Liver (tissue), 9 donors: ENCODE data around the gene PLCD3. TPM values are rescaled to one million over a fixed set of nuclear protein-coding genes. Genes with fewer than 3 reads are reported as not detected.

Source experiments
- DNase-seq: peaks from one replicate; pipeline ENCODE4 v3.0.0-alpha.2; 2017; ENCODE audit warnings: low spot score
- H3K27ac ChIP-seq, 2 donors: one replicate each; pipeline ENCODE4 v1.7.0; 2013; ENCODE audit warnings: inconsistent platforms in 2 of 2, low read length in 2 of 2, control low read depth in 1 of 2, low read depth in 1 of 2, mild to moderate bottlenecking in 1 of 2
- H3K27me3 ChIP-seq, 4 donors: one replicate each; pipeline versions ENCODE4 v1.6.1 to v1.7.0; 2013; ENCODE audit warnings: low read length in 3 of 4, inconsistent platforms in 1 of 4, mild to moderate bottlenecking in 1 of 4, moderate library complexity in 1 of 4; ENCODE audit not compliant: control insufficient read depth in 4 of 4, insufficient read depth in 4 of 4
- H3K36me3 ChIP-seq, 4 donors: one replicate each; pipeline versions ENCODE4 v1.6.1 to v1.7.0; 2013; ENCODE audit warnings: low read length in 3 of 4, mild to moderate bottlenecking in 3 of 4, low read depth in 1 of 4, moderate library complexity in 1 of 4; ENCODE audit not compliant: control insufficient read depth in 4 of 4, insufficient read depth in 3 of 4
- H3K4me1 ChIP-seq, 4 donors: one replicate each; pipeline versions ENCODE4 v1.6.1 to v1.7.0; 2013; ENCODE audit warnings: low read length in 3 of 4, mild to moderate bottlenecking in 3 of 4, moderate library complexity in 1 of 4; ENCODE audit not compliant: control insufficient read depth in 4 of 4, insufficient read depth in 4 of 4
- H3K4me3 ChIP-seq, 3 donors: one replicate each; pipeline versions ENCODE4 v1.6.1 to v1.7.0; 2013; ENCODE audit warnings: low read length in 3 of 3, control low read depth in 1 of 3, low read depth in 1 of 3, mild to moderate bottlenecking in 1 of 3
- H3K9ac ChIP-seq, 2 donors: one replicate each; pipeline ENCODE4 v1.7.0; 2013; ENCODE audit warnings: low read length in 2 of 2, mild to moderate bottlenecking in 2 of 2, moderate library complexity in 2 of 2, control low read depth in 1 of 2, low read depth in 1 of 2
- H3K9me3 ChIP-seq, 4 donors: one replicate each; pipeline versions ENCODE4 v1.6.1 to v1.7.0; 2013; ENCODE audit warnings: low read length in 3 of 4; ENCODE audit not compliant: control insufficient read depth in 4 of 4
- EGR1 ChIP-seq, 2 donors: IDR thresholded peaks; 2 replicates each; pipeline ENCODE4 v1.6.1; 2016 to 2018; ENCODE audit warnings: antibody characterized with exemption in 2 of 2, low read depth in 2 of 2
- FOXA1 ChIP-seq: IDR thresholded peaks from 2 replicates; pipeline ENCODE4 v1.6.1; 2016; ENCODE audit warnings: antibody characterized with exemption
- FOXA2 ChIP-seq: IDR thresholded peaks from 2 replicates; pipeline ENCODE4 v1.6.1; 2016; ENCODE audit warnings: antibody characterized with exemption
- GABPA ChIP-seq, 2 donors: IDR thresholded peaks in 1 of 2; conservative IDR thresholded peaks in 1 of 2; 2 replicates each; pipeline ENCODE4 v1.6.1; 2016; ENCODE audit warnings: antibody characterized with exemption in 2 of 2, mild to moderate bottlenecking in 1 of 2, moderate library complexity in 1 of 2
- HNF4A ChIP-seq, 2 donors: conservative IDR thresholded peaks; 2 replicates each; pipeline ENCODE4 v1.6.1; 2016; ENCODE audit warnings: antibody characterized with exemption in 2 of 2, mild to moderate bottlenecking in 2 of 2
- HNF4G ChIP-seq: IDR thresholded peaks from 2 replicates; pipeline ENCODE4 v1.6.1; 2016; ENCODE audit warnings: antibody characterized with exemption
- JUND ChIP-seq, 2 donors: IDR thresholded peaks; 2 replicates each; pipeline ENCODE4 v1.6.1; 2016; ENCODE audit warnings: antibody characterized with exemption in 2 of 2
- NR2F2 ChIP-seq: IDR thresholded peaks from 2 replicates; pipeline ENCODE4 v1.6.1; 2016; ENCODE audit warnings: antibody characterized with exemption
- RAD21 ChIP-seq, 2 donors: IDR thresholded peaks; 2 replicates each; pipeline ENCODE4 v1.6.1; 2016; ENCODE audit warnings: antibody characterized with exemption in 2 of 2, mild to moderate bottlenecking in 2 of 2
- RXRA ChIP-seq, 2 donors: IDR thresholded peaks; 2 replicates each; pipeline ENCODE4 v1.6.1; 2017 to 2018; ENCODE audit warnings: antibody characterized with exemption in 2 of 2, mild to moderate bottlenecking in 1 of 2
- SP1 ChIP-seq: IDR thresholded peaks from 2 replicates; pipeline ENCODE4 v1.6.1; 2018; ENCODE audit warnings: antibody characterized with exemption, mild to moderate bottlenecking
- TAF1 ChIP-seq: conservative IDR thresholded peaks from 2 replicates; pipeline ENCODE4 v1.6.1; 2016; ENCODE audit warnings: antibody characterized with exemption, mild to moderate bottlenecking
- YY1 ChIP-seq: IDR thresholded peaks from 2 replicates; pipeline ENCODE4 v1.6.1; 2016; ENCODE audit warnings: antibody characterized with exemption, mild to moderate bottlenecking
- WGBS: extraction: QIAGEN DNeasy Blood & Tissue Kit; methylation state at CpG from one replicate; pipeline ENCODE4 v1.1.7; 2013; 5-methylcytosine and 5-hydroxymethylcytosine counted together
- polyA plus RNA-seq, 2 donors: library from polyadenylated mRNA; stranded (reverse) in 1 of 2; unstranded in 1 of 2; fragments of 200-250 nt in 1 of 2; fragments of >200 nt in 1 of 2; fragmentation: Nextera tagmentation in 1 of 2; extraction: Ambion mirVana in 1 of 2; gene quantifications; one replicate each; pipeline versions ENCODE4 v1.2.1 to v1.2.3, GENCODE V29; 2013 to 2015
- total RNA-seq, 2 donors: library from RNA; depleted of rRNA; stranded (reverse); fragments of >200 nt; gene quantifications; one replicate each; pipeline ENCODE4 v1.2.3, GENCODE V29; 2014
- TF ChIP-seq, protein P1 (sequence below): IDR thresholded peaks from 2 replicates; pipeline ENCODE4 v1.6.1; 2016; ENCODE audit warnings: antibody characterized with exemption, mild to moderate bottlenecking
- TF ChIP-seq, protein P2 (sequence below): fragments of 150-350 bp; IDR thresholded peaks from 2 replicates; pipeline ENCODE4 v1.5.1; 2017; ENCODE audit warnings: improper control_type of control experiment, low read depth, low read length; ENCODE audit not compliant: missing input control
- TF ChIP-seq, protein P3 (sequence below): IDR thresholded peaks from 2 replicates; pipeline ENCODE4 v1.6.1; 2016; ENCODE audit warnings: antibody characterized with exemption
- donor health status: healthy.
- donor health status: healthy.
- donor health status: healthy.
- donor health status: healthy.
- donor health status: healthy.

Gene PLCD3
- total and polyA plus RNA-seq, 4 donors: 0.28 to 2.3 (median 1.4) TPM

DNA sequence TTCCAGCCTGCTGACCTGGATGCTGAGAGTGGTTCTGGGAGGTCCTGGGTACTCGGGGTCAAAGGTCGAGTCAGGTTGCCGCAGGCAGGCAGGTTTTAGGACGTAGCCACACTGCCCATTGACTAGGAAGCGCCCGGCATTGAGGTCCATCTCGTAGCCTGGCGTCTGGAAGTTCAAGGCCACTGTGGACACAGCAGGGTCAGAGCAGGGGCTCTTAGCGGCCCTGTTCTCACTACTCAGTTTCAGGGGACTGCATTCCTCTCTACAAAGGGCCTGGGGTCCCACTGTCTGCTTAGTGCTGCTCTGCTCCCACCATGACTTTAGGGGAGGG, 18.9 kb downstream of the PLCD3 start:
- 54% methylated on average over 9 of the region's 9 CpGs for WGBS
- no peaks in the 10 kb centered on the region for H3K9me3 ChIP-seq
- peaks cover 0 to 3% (median 0%) of the 10 kb centered on the region in 4 donors for H3K4me1 ChIP-seq
- DNase-seq: no peak
- H3K9ac ChIP-seq: no peak overlapping the region
- H3K36me3 ChIP-seq: peaks cover 0 to under 1% (median 0%) of the 10 kb centered on the region in 4 donors
- TF ChIP-seq, protein P1, sequence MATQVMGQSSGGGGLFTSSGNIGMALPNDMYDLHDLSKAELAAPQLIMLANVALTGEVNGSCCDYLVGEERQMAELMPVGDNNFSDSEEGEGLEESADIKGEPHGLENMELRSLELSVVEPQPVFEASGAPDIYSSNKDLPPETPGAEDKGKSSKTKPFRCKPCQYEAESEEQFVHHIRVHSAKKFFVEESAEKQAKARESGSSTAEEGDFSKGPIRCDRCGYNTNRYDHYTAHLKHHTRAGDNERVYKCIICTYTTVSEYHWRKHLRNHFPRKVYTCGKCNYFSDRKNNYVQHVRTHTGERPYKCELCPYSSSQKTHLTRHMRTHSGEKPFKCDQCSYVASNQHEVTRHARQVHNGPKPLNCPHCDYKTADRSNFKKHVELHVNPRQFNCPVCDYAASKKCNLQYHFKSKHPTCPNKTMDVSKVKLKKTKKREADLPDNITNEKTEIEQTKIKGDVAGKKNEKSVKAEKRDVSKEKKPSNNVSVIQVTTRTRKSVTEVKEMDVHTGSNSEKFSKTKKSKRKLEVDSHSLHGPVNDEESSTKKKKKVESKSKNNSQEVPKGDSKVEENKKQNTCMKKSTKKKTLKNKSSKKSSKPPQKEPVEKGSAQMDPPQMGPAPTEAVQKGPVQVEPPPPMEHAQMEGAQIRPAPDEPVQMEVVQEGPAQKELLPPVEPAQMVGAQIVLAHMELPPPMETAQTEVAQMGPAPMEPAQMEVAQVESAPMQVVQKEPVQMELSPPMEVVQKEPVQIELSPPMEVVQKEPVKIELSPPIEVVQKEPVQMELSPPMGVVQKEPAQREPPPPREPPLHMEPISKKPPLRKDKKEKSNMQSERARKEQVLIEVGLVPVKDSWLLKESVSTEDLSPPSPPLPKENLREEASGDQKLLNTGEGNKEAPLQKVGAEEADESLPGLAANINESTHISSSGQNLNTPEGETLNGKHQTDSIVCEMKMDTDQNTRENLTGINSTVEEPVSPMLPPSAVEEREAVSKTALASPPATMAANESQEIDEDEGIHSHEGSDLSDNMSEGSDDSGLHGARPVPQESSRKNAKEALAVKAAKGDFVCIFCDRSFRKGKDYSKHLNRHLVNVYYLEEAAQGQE: no peak
- TF ChIP-seq YY1: no peak
- TF ChIP-seq RAD21 (IDR thresholded peaks at IDR 0.05): no peak
- no peak for TF ChIP-seq JUND (IDR thresholded peaks at IDR 0.05)
- no peak for TF ChIP-seq RXRA (IDR thresholded peaks at IDR 0.05)
- no peak for TF ChIP-seq HNF4A (conservative IDR thresholded peaks at IDR 0.05)
- TF ChIP-seq FOXA1: no peak
- TF ChIP-seq, protein P2, sequence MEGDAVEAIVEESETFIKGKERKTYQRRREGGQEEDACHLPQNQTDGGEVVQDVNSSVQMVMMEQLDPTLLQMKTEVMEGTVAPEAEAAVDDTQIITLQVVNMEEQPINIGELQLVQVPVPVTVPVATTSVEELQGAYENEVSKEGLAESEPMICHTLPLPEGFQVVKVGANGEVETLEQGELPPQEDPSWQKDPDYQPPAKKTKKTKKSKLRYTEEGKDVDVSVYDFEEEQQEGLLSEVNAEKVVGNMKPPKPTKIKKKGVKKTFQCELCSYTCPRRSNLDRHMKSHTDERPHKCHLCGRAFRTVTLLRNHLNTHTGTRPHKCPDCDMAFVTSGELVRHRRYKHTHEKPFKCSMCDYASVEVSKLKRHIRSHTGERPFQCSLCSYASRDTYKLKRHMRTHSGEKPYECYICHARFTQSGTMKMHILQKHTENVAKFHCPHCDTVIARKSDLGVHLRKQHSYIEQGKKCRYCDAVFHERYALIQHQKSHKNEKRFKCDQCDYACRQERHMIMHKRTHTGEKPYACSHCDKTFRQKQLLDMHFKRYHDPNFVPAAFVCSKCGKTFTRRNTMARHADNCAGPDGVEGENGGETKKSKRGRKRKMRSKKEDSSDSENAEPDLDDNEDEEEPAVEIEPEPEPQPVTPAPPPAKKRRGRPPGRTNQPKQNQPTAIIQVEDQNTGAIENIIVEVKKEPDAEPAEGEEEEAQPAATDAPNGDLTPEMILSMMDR: no peak
- TF ChIP-seq NR2F2: no peak
- no peak for TF ChIP-seq EGR1 (IDR thresholded peaks at IDR 0.05; ENCODE audit: low read depth in 2 of 2)
- TF ChIP-seq SP1: no peak
- H3K4me3 ChIP-seq: no peak overlapping the region
- H3K27me3 ChIP-seq: no peaks in the 10 kb centered on the region
- no peak overlapping the region for H3K27ac ChIP-seq

DNA sequence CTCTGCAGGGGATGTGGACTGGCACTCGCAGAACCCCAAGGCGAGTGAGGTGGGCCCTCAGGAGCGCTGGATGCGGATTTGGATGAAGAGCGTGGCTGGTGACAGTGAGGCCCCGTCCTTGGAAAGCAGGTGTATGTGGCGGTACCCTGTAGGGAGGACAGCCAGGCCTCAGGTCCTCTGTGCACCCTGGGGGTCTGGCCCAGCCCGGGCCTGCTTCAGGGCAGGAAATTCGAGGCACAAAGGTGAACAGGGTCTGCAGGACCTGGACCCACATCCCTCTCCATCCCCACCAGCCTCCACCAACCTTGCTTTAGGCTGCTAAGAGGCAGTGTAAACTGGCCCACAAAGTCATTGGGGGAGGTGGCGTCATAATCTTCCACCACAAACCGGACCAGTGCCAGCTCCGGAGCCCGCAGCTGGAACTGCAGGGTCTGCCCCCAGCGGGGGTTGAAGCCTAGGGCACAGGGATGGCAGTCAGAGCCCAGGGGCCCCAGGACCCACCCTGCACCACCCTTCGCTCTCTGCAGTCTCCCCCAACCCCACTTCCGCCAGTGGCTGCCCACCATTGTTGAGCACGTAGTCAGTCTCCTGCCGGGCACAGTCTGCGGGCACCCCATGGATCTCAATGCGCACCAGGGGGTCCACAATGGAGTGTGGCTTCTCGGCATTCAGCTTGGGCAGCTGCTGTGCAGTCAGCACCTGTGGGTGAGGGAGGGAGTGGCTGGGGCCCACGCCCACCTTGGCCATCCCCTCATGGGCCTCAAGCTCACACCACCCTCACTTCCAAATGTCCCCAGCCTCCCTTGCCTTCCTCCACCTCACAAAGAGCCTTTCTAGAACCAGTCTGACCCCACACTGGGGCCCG, 19.5 kb downstream of the PLCD3 start:
- no peak for DNase-seq
- Histone ChIP-seq H3K4me1 (peaks cover 0 to 3% (median 0%) of the 10 kb centered on the region in 4 donors), H3K4me3 (no peak overlapping the region), H3K36me3 (peaks cover 0 to 7% (median 0%) of the 10 kb centered on the region in 4 donors), H3K9me3 (no peaks in the 10 kb centered on the region), H3K27ac (no peak overlapping the region), H3K9ac (no peak overlapping the region), H3K27me3 (no peaks in the 10 kb centered on the region)
- 96% methylated on average over 23 of the region's 23 CpGs for WGBS
- TF ChIP-seq, protein P1: no peak
- TF ChIP-seq JUND (IDR thresholded peaks at IDR 0.05): no peak
- TF ChIP-seq FOXA1: no peak
- no peak for TF ChIP-seq HNF4A (conservative IDR thresholded peaks at IDR 0.05)
- no peak for TF ChIP-seq GABPA (IDR thresholded peaks at IDR 0.05 in 1 of 2, conservative IDR thresholded peaks at IDR 0.05 in 1 of 2)
- TF ChIP-seq RAD21 (IDR thresholded peaks at IDR 0.05): no peak
- TF ChIP-seq TAF1: no peak
- TF ChIP-seq EGR1 (IDR thresholded peaks at IDR 0.05; ENCODE audit: low read depth in 2 of 2): no peak
- TF ChIP-seq FOXA2: no peak
- TF ChIP-seq YY1: no peak
- no peak for TF ChIP-seq HNF4G
- TF ChIP-seq, protein P3, sequence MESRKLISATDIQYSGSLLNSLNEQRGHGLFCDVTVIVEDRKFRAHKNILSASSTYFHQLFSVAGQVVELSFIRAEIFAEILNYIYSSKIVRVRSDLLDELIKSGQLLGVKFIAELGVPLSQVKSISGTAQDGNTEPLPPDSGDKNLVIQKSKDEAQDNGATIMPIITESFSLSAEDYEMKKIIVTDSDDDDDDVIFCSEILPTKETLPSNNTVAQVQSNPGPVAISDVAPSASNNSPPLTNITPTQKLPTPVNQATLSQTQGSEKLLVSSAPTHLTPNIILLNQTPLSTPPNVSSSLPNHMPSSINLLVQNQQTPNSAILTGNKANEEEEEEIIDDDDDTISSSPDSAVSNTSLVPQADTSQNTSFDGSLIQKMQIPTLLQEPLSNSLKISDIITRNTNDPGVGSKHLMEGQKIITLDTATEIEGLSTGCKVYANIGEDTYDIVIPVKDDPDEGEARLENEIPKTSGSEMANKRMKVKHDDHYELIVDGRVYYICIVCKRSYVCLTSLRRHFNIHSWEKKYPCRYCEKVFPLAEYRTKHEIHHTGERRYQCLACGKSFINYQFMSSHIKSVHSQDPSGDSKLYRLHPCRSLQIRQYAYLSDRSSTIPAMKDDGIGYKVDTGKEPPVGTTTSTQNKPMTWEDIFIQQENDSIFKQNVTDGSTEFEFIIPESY: no peak
- TF ChIP-seq, protein P2: no peak
- TF ChIP-seq NR2F2: no peak
- TF ChIP-seq RXRA (IDR thresholded peaks at IDR 0.05): no peak
- no peak for TF ChIP-seq SP1
